ENCODE data around the gene MRPS9. TPM values are rescaled to one million over a fixed set of nuclear protein-coding genes. Genes with fewer than 3 reads are reported as not detected.

The MRPS9 gene
- total RNA-seq, 1 donor = 22.9 TPM

GRCh38 chr2:105039559-105039958 lies 1.7 kb downstream of the MRPS9 start:
- TF ChIP-seq, protein P1, sequence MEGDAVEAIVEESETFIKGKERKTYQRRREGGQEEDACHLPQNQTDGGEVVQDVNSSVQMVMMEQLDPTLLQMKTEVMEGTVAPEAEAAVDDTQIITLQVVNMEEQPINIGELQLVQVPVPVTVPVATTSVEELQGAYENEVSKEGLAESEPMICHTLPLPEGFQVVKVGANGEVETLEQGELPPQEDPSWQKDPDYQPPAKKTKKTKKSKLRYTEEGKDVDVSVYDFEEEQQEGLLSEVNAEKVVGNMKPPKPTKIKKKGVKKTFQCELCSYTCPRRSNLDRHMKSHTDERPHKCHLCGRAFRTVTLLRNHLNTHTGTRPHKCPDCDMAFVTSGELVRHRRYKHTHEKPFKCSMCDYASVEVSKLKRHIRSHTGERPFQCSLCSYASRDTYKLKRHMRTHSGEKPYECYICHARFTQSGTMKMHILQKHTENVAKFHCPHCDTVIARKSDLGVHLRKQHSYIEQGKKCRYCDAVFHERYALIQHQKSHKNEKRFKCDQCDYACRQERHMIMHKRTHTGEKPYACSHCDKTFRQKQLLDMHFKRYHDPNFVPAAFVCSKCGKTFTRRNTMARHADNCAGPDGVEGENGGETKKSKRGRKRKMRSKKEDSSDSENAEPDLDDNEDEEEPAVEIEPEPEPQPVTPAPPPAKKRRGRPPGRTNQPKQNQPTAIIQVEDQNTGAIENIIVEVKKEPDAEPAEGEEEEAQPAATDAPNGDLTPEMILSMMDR (IDR thresholded peaks at IDR 0.05; ENCODE audit: insufficient read depth, low read depth, low read length) = no peak
- H3K4me3 ChIP-seq (ENCODE audit: low read depth, low read length) = no peak overlapping the region
- no peak for DNase-seq (ENCODE audit: low read depth)

DNA sequence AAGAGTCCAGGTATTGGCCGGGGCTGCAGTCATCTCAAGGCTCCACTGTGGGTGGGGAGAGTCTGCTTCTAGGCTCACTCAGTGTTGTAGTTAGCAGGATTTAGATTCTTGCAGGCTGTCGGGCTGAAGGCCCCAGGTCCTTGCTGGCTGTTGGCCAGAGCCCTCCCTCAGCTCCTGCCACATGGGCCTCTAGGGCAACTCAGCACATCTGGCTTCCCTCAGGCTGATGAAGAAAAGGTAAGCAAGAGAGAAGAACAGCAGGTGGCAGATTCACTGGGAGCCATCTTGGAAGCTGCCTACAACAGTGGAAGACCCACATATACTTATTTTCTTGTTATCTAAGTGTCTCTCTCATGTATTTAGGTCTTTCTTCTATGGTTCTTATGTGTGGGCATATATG lies 4.3 kb downstream of the MRPS9 start:
- TF ChIP-seq, protein P1 (IDR thresholded peaks at IDR 0.05; ENCODE audit: insufficient read depth, low read depth, low read length) = no peak
- no peak for DNase-seq (ENCODE audit: low read depth)
- no peak overlapping the region for H3K4me3 ChIP-seq (ENCODE audit: low read depth, low read length)

GRCh38 chr2:105052773-105053172 lies 14.9 kb downstream of the MRPS9 start:
- H3K4me3 ChIP-seq (ENCODE audit: low read depth, low read length) = no peak overlapping the region
- TF ChIP-seq, protein P1 (IDR thresholded peaks at IDR 0.05; ENCODE audit: insufficient read depth, low read depth, low read length) = no peak
- DNase-seq (ENCODE audit: low read depth) = no peak

DNA sequence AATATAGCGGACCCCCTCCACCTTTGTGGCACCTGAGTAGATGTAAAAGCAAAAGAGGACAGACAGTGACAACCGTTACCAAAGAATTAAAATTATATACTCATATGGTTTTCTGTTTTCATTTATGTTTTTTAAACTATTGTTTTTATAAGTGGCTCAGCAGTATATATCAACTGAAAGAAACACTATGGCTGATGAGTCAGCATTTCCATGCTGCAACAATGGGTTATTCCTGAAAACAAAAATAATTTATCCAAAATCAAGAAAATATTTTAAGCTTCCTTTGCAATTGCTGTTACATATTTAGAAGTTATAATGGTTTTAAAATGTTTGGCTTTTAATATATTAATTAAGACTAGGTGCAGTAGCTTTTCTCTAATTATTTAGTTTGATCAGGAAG lies 17.7 kb downstream of the MRPS9 start:
- TF ChIP-seq, protein P1 (IDR thresholded peaks at IDR 0.05; ENCODE audit: insufficient read depth, low read depth, low read length) = no peak
- no peak for DNase-seq (ENCODE audit: low read depth)
- H3K4me3 ChIP-seq (ENCODE audit: low read depth, low read length) = no peak overlapping the region

GRCh38 chr2:105056245-105056644 lies 18.4 kb downstream of the MRPS9 start:
- TF ChIP-seq, protein P1 (IDR thresholded peaks at IDR 0.05; ENCODE audit: insufficient read depth, low read depth, low read length) = no peak
- DNase-seq (ENCODE audit: low read depth) = no peak
- no peak overlapping the region for H3K4me3 ChIP-seq (ENCODE audit: low read depth, low read length)

DNA sequence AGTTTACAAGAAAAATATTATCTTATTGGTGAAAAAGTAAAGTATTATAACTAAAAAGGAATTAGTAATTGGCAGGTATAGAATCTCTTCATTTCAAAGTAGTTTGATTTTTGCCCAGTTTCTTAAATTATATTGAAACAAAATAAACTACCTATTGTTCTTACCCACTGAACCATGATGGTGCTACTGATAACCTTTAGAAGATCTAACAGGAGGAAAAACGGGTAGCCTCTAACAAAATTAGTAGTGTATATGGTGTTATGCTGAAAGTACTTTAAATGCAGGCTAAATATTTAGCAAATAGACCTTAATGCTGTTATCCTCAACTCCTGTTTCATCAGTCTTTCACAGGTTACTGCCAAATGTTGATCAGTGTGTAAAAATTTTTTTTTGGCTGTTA lies 19.1 kb downstream of the MRPS9 start:
- TF ChIP-seq, protein P1 (IDR thresholded peaks at IDR 0.05; ENCODE audit: insufficient read depth, low read depth, low read length) = no peak
- no peak overlapping the region for H3K4me3 ChIP-seq (ENCODE audit: low read depth, low read length)
- DNase-seq (ENCODE audit: low read depth) = no peak

DNA sequence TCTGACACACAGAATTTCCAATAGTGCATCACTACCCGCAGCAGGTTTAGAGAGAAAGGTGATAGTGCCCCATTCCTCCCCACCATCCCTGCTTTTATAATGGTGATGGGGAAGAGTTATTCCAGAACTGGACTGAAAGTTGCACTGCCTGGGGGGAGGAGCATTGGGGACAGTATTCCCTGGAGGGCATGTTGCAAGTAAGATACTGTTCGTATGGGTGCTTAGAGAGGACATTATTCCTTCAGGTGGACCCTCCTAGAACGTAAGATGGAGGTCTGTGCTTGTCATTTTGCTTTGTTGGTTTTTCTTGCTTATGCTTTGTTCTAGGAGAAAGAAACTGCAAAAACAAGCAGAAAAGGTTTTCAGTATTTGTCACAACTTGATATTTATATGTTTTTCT lies 23.7 kb downstream of the MRPS9 start:
- DNase-seq (ENCODE audit: low read depth) = no peak
- H3K4me3 ChIP-seq (ENCODE audit: low read depth, low read length) = no peak overlapping the region
- TF ChIP-seq, protein P1 (IDR thresholded peaks at IDR 0.05; ENCODE audit: insufficient read depth, low read depth, low read length) = no peak
